ENCODE measurements around the gene COLGALT1.

Gene COLGALT1

DNA sequence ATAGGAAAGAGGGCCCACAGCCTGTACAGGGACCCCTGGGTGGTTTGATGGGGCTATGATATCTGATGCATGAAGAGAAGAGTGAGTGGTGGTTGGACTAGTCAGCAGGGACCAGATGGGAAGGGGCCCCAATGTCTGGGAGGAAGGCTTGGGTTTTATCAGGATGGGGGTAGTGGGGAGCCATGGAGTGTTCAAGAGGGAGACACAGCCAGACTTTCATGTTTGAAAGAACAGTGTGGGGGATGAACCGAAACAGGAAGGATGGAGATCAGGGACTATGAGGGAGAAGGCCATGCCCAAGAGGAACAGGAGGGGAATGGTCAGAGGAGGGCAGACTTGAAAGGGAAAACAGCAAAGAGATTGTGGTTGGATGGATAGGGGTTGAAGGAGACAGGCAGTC lies 69.6 kb downstream of the COLGALT1 start:
- DNase-seq: no peak

DNA sequence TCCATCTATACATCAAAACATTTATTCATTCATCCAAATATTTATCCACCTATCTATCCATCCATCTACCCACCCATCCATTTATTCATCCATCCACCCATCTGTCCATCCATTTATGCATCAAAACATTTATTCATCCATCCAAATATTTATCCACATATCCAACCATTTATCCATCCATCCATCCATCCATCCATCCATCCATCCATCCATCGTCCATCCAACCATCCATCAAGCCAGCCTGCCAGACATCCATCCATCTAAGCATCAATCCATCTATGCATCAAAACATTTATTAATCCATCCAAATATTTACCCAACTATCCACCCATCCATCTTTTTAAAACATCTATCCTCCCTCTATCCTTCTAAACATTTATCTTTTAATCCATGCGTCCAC lies 70.5 kb downstream of the COLGALT1 start:
- no peak for DNase-seq

DNA sequence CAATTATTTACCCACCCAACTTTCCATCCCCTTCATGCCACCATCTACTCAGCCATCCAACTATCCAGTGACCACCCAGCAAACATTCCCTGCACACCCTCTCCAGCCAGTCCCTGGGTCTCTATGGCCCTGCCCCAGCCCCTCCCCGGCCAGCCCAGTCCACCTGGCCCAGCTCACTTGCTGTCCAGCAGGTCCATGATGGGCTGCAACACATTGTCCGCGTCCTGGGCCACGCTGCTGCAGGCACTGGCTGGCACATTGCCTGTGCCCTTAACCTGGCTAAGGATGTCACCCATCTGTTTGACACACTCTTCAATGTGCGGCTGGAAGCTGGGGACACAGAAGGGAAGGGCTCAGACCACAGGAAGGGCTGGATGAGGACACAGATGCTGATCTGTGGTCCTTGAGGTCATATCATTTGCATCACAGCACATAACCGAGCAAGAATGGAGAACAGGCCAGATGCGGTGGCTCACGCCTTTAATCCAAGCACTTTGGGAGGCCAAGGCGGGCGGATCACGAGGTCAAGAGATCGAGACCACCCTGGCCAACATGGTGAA lies 71.1 kb downstream of the COLGALT1 start:
- DNase-seq: no peak

DNA sequence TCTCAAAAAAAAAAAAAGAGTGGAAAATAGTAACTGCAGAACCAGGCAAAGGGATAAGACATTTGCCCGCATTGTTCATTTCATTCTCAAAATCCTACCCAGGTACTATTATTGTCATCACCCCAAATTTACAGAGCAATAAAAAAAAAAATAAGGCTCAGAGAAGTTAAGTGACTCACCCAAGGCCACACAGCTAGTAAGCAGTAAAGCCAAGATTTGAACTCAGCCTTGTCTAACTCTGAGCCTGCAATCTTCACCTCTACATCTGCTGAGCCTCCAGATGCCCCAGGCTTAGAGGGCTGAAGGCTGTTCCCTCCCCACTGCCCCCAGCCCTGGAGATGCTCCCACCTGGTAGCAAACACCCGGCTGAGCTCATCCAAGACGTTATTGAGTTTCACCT lies 71.7 kb downstream of the COLGALT1 start:
- DNase-seq: no peak

DNA sequence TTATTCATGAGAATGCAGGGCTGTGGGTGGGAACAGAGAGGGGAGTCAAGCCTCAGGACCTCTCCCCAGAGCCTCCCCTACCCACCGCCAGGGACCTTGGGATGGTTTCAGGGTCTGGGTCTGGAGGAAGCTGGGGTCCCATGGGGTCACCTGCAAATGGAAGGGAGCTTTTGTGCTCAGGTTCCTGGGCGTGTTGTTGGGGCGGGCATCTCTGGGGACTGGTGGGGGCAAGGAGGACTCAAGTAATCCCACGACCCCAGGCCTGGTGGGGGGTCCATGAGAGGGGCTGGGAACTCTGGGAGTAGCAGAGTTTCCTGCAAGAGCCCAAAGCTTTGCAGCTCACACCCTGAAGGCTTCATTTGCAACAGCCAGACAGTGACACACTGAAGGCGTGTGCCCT lies 72.5 kb downstream of the COLGALT1 start:
- DNase-seq: no peak

DNA sequence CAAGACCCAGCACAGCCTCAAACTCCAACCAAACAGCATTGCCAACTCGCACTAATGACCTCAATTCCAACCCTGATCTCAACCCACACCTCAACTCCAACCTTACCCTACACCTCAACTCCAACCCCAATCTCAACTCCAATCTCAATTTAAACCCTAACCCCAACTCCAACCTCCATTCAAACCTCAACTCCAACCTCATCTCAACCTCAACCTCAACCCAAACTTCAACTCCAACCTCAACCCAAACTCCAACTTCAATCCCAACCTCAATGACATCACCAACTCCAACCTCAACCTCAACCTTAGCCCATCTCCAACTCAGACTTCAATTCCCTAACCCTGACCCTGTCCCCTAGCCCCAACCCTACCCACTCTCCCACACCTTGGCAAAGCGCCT lies 74.3 kb downstream of the COLGALT1 start:
- no peak for DNase-seq

DNA sequence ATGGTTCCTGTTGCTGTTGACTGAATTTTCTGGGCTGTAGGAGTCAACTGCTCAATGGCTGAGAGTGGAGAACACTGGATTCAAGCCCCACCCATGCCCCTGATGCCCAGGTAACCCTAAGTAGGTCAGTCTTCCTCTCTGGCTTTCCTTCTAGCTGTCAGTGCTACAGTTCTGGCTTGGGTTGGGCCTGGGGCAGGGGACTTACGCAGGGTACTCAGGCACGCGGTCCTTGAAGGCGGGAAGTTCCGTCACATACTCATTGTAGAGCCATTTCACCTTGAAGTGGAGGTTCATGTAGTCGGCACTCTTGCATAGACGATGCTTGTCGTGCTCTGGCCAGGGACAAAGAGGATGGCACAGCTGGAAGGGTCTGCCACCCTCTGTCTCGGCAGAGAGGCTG lies 77.1 kb downstream of the COLGALT1 start:
- no peak for DNase-seq
